A204.1 (cell line): Measurements from ENCODE around the gene RFX4.

Experiments used
- FAIRE-seq: peaks from 2 replicates; lab custom pipeline; 2012; peaks lifted over from hg19 to GRCh38; lab: Jason Lieb, UNC

RFX4 gene

DNA sequence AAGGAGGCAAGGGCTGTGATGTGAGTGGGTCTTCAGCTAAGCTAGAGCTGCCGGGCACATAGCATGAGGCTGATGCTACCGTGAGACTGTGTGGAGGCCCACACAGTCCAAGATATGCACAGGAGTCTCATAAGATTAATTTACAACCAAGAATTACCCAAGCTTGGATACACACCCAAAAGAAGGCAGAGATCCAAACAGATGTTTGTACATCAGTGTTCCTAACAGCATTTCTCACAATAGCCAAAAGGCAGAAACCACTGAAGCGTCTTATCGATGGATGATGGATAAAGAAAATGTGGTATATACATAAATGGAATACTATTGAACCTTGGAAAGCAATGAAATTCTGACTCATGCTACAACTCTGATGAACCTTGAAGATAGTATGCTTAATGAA lies 150.9 kb downstream of the RFX4 start:
- no peak for FAIRE-seq

DNA sequence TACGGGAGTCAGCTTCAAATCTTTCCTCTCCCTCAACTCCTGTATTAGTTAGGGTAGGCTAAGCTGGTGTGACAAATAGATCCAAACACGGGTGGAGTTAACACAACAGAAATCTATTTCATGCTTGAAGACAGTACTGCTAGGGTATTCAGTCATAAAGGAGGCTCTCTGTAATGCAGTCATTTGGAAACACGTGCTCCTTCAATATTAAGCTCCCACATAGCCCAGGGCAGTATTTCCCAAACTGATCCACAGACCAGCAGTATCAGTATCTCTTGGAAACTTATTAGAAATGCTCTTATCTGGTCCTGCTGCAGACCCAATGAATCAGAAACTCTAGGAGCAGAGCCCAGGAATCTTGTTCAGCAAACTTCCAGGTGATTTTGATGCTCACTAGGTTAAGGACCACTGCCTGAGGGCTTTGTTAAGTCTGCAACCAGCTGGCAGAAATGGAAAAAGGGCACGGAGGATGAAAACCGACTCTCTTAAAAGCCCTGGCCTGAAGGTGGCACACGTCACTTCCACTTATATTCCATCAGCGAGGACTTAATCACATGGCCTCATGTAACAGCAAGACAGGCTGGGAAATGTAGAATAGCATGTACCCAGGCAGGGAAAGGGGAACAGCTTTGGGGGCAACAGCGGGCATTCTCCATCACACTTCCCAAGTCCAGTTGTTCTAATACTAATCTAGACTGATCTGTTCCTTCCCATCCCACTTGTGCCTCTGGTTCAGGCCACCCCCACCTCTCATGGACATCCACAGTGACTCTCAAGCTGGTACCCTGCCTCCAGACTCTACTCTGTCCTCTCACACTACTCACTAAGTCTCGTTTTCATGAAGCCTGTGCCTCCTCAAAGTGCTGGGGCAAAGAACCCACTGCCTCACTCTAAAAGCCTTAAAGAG lies 153.5 kb downstream of the RFX4 start:
- no peak for FAIRE-seq

GRCh38 chr12:106739318-106739717 lies 156.5 kb downstream of the RFX4 start:
- no peak for FAIRE-seq

- FAIRE-seq = no peak
These were observed 157.2 kb downstream of the RFX4 start for GRCh38 chr12:106739815-106740530.

GRCh38 chr12:106740818-106741217 lies 158.0 kb downstream of the RFX4 start:
- FAIRE-seq = no peak

DNA sequence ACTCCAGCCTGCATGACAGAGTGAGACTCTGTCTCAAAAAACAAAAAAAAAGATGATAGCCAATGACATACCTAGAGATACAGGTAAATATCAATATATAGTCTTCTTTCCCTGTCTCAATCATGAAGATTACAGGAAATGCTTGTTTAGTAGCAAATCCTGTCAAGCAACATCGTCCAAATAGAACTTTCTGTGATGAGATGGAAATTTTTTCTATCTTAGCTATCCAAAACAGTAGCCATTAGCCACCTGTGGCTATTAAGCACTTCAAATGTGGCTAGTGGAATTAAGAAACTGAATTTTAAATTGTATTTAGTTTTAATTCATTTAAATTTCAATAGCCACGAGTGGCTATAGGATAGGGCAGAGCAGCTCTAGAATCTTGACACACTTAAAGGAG lies 158.4 kb downstream of the RFX4 start:
- FAIRE-seq = no peak

DNA sequence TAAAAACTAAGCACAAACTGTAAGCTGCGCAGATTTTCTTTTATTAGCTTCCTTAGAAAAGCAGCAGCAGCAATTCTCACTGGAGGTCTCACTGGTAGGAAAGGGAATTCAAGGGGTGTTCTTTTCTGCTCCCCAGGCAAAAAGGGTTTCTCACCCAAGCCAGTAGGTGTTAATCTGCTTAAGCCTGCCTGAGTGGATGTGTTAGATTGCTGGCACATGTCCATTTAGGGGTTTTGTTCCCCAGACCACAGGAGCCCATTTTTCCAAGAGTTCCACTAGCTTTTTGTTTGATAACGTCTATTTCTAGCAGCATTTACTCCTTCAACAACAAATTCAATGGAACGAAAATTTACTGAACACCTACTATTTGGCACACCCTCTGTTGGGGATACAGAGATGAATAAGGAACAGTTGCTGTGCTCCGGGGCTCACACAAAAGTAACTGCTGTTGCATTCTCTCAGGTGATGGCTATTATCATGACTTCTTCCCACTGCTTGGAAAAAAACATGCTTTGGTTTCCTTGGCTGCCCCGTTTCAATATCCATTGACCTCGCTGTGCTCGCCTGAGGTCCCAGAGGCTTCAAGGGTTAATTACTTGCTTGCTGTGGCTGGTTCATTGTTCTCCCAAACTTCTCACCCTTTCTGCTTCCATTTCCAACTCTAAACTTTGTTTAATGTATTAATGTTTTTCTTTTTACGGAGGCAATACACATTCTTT lies 160.6 kb downstream of the RFX4 start:
- FAIRE-seq = no peak

- FAIRE-seq = no peak
These were observed 161.8 kb downstream of the RFX4 start for GRCh38 chr12:106744600-106744999.

- FAIRE-seq = no peak
These were observed 162.5 kb downstream of the RFX4 start for GRCh38 chr12:106745181-106745745.

DNA sequence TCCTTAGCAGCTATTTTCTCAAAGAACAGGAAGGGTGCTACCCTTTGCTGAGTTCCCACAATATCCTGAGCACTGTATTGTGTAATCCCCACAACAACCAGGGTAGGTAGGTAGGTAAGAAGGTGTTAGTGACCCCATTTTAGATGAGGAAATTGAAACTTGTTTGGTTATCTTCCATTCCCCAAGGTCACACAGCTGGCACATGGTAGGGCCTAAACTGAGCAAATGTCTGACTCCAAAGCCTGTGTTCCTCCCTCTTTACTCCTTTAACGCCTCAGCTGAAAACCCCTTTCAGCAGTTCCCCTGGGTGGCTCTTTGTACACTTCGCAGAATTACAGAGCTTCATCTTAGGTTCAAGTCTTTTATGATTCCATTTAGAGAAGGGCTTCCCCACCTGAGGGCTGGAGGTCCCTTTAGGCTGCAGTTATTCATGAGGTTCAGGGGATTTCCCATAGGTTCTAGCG lies 165.2 kb downstream of the RFX4 start:
- no peak for FAIRE-seq

DNA sequence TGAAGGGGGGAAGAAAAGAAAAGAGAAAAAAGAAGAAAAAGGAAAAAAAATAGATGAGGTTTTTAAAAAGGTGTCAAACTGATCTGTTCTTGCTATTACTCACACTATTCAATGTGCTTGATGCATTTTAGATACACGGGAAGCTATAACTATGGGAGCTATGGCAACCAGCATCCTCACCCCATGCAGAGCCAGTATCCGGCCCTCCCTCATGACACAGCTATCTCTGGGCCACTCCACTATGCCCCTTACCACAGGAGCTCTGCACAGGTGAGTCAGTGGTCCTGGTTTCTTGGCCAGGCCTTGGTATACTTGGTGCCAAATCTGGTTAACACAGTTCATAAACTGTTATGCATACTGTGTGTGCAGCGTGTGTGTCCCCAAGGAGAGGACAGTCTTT lies 167.7 kb downstream of the RFX4 start:
- no peak for FAIRE-seq

DNA sequence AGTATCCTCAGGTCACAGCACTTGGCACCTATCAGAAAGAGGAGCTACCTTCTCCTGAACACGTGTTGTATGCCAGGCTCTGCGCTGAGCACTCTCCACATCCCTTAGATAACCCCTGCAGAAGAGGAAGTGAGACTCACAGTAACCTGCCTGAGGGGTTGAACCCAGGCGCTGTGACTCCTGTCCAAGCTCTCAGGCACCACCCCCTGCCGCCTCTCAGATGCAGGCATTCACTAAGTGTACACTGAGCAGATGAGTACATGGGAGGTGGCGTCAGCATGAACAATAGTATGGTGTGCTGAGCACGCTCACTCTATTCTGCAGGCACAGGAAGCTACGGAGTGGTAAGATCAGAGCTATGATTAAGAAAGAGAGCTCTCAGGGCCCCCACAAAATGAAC lies 170.7 kb downstream of the RFX4 start:
- FAIRE-seq = no peak

DNA sequence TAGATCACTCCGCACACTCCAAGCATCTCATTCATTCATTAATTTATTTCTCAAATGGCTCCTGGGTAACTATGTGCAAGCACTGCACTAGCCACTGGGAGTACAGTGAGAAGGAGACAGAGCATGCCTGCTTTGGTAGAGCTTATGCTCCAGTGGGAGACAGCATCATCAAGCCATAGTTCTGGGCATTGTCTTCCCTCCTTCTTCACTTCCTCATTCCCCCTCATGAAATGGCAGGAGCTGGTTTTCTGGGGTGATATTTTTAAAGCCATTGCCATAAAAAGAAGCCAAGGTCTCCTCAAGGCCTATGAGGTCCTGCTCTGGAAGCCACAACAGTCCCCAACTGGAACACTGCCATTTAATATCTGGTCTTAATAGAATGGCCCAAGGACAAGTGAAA lies 171.5 kb downstream of the RFX4 start:
- FAIRE-seq = no peak

GRCh38 chr12:106757623-106758348 lies 175.0 kb downstream of the RFX4 start:
- no peak for FAIRE-seq

GRCh38 chr12:106758349-106759110 lies 175.7 kb downstream of the RFX4 start:
- no peak for FAIRE-seq

GRCh38 chr12:106759526-106760183 lies 176.9 kb downstream of the RFX4 start:
- FAIRE-seq = no peak

GRCh38 chr12:106760184-106760531 lies 177.4 kb downstream of the RFX4 start:
- FAIRE-seq = no peak

DNA sequence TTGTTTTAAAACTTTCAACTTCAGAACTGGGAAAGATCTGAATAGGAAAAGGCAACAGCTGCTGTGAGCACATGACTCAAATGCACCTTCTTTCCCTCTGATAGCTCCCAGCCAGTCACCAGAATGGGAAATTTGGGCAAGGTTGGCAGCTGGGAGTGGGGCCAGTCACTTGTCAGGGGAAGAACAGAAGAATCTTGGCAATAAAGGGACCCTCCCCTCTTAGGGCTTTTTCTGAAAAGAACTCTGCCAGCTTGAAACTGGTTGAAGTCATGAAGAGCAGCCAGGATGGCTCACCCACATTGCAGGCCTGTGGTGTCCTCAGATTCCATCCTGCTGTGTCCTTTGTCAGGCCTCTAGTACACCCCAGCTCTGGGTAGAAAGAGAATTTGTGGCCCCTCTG lies 181.4 kb downstream of the RFX4 start:
- no peak for FAIRE-seq

DNA sequence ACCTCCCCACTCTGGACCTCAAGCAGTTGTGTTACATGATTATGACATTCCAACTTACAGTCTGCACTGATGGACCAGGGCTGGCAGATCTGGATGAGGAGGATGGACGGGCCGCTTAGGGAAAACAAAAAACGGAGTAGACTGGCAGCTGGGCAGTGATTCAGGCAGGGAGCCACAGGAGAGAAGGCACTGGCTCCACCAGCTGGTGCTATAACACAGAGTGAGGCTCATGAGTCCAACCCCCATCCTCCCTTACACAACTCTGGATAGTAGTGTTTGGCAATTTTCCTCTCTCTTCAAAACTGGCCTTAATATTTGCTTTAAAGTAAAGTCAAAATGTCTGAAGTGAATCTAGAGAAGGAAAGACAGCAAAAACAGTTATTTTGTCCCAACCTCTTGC lies 181.9 kb downstream of the RFX4 start:
- no peak for FAIRE-seq

GRCh38 chr12:106766393-106766826 lies 183.6 kb downstream of the RFX4 start:
- FAIRE-seq = no peak

DNA sequence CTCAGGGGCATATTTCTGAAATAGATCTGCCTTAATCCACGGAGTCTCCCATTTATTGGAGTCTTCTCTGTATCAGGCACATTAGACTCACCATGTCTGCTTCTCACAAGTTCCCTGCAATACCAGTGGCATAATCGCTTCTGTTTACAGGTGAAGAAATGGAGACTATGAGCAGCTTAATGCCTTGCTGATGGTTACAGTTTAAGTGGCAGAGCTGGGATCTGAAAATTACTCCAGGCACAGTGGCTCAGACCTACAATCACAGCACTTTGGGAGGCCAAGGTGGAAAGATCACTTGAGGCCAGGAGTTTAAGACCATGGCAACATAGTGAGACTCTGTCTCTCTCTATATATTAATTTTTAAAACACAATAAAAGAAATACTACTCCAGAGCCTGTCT lies 184.4 kb downstream of the RFX4 start:
- no peak for FAIRE-seq
